Globus pallidus (tissue), 1 donor: Measurements from ENCODE around the gene SPTBN4.

Source experiments
- DNase-seq: peaks from one replicate; pipeline ENCODE4 v3.0.0-alpha.2; 2015; ENCODE audit warnings: low spot score

The SPTBN4 gene

DNA sequence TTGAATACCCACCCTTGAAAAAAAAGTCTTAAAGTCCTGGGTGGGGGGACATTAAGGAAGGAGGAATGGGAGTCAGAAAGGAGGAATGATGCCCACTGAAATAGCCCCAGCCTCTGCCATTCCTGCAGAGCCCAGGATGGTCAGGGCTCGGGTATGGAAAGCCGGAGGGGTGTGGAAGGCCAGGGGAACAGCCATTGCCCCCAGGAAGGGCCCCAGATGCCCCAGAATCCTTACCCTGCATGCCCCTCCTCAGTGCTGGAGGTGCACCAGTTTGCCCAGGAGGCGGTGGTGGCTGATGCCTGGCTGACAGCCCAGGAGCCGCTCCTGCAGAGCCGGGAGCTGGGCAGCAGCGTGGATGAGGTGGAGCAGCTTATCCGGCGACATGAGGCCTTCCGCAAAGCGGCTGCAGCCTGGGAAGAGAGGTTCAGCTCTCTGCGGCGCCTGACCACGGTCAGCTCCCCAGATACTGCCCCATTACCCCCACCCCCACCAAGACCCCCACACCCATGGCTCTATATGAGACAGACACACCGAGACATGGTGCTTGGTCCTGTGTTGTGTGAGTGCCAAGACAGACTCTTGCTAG lies 99.2 kb downstream of the SPTBN4 start:
- no peak for DNase-seq

DNA sequence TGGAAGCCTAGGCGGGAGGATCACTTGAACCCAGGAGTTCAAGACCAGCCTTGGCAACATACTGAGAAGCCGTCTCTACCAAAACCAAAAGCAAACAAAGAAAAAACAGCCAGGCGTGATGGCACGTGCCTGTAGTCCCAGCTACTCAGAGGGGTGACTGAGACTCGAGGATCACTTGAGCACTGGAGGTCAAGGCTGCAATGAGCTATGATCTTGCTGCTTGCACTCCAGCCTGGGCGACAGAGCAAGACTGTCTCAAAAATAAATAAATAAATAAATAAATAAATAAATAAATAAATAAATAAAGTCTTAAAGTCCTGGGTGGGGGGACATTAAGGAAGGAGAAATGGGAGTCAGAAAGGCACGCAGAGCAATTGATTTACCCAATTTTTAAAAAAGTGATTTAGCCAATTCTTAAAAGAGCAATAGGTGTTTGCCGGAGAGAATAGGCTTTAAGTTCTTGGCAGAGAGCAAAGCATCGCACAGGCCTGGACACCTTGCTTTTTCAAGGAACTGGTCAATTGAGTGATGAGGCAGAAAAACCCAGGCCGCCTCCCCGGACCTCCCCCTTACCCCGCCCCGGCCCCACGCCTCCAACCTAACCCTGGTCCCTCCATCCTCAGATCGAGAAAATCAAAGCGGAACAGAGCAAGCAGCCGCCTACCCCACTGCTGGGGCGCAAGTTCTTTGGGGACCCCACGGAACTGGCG lies 100.4 kb downstream of the SPTBN4 start:
- DNase-seq, result no peak

GRCh38 chr19:40567750-40568494 lies 101.1 kb downstream of the SPTBN4 start:
- DNase-seq, result no peak

- peak; percentile 99 for DNase-seq
Observed at GRCh38 chr19:40570313-40571004, 103.7 kb downstream of the SPTBN4 start.

DNA sequence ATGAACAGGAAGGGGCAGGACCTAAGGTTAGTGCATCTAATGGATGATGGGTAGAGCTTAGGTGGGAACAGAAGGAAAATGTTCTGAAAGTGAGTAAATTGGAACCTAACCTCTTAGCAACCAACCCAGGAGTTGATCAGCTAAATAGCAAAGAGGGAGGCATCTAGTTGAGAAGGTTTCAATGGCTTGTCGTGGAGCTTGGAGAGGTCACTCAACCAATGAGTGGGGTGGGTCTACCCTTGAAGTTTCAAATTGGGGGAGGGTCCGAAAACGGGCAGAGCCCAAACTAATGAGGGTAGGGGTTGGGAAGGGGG lies 104.2 kb downstream of the SPTBN4 start:
- DNase-seq, result no peak

DNA sequence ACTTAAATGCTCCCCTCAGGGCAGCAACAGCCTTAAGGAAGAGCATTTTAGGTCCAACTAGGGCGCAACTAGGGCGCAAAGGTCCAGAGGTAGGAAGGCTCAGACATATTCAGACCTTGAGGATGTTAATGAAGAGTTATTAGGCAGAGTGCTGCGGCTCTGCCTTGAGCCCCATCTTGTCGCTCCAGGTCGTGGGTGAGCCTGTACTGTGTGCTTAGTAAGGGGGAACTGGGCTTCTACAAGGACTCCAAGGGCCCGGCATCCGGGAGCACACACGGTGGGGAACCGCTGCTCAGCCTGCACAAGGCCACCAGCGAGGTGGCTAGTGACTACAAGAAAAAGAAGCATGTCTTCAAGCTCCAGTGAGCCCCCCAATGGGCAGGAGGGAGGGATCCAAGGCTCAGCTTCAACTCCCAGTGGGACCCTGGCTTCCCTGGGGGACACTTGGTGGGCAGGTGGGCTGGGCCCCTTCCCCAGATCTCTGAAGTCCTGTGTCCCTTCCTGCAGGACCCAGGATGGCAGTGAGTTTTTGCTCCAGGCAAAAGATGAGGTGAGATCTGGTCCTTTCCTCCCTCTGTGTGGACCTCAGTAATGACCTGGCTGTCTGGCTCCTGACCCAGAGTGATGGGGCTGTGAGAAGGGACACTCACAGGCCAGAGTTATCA lies 105.2 kb downstream of the SPTBN4 start:
- DNase-seq, result no peak

GRCh38 chr19:40575326-40575725 lies 108.5 kb downstream of the SPTBN4 start:
- DNase-seq, result no peak

- DNase-seq, result no peak
Observed at GRCh38 chr19:40576151-40576584, 109.4 kb downstream of the SPTBN4 start.

DNA sequence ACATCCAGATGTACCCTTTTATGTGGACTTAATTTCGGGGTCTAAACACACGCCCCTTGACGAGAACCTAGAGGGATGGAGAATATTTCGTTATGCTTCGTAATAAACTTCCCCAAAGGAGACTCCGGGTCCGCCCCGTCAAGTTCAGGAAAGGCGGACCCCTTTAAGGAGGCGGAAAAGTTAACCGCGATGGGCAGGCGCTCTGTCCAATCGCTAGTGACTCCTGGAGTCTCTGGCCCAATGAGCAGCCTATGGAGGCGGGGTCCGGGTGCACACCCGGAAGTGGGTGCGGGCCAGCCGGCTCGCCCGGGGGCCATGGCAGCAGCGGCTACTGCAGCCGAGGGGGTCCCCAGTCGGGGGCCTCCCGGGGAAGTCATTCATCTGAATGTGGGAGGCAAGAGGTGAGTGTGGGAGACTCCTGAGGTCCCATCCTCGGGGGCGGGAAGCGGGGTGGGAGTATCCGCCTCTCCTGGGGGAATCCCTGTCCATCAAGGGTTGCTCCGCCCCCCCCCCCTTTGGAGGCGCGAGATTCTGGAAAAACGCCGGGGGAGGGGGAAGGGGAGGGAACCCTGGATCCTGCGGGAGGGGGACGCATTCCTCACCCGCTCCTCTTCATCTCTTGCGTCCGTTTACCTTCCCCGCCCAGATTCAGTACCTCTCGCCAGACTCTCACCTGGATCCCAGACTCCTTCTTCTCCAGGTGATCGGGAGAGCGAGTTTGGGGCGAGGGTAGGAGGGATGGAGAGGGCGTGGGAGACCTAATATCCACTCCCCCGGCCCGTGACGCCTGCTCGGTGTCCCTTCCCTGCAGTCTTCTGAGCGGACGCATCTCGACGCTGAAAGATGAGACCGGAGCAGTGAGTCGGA lies 110.0 kb downstream of the SPTBN4 start, which contains the start of gene SHKBP1:
Gene SHKBP1, plus strand, starts transcription at position 289 of the 867 bp plus-strand sequence. Its CDS starts 27 bp downstream, at position 316.
- peak; percentile 92 for DNase-seq

GRCh38 chr19:40578442-40578908 lies 111.7 kb downstream of the SPTBN4 start:
- no peak for DNase-seq

- no peak for DNase-seq
Observed at GRCh38 chr19:40580619-40581018, 113.8 kb downstream of the SPTBN4 start.

DNA sequence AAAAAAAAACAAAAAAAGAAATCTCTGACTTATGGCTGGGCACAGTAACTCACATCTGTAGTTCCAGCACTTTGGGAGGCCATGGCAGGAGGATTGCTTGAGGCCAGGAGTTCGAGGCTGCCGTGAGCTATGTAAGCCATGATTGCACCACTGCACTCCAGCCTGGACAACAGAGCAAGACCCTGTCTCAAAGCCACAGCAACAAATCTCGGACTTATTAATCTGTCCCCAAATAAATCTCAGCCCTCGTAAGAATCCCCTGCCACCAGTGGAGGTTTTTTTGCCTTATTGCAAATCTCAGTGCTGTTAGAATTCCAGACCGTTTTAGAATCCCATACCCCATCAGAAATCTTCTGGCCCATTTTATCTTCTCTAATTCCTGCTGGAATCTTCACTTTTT lies 114.7 kb downstream of the SPTBN4 start:
- DNase-seq, result no peak

DNA sequence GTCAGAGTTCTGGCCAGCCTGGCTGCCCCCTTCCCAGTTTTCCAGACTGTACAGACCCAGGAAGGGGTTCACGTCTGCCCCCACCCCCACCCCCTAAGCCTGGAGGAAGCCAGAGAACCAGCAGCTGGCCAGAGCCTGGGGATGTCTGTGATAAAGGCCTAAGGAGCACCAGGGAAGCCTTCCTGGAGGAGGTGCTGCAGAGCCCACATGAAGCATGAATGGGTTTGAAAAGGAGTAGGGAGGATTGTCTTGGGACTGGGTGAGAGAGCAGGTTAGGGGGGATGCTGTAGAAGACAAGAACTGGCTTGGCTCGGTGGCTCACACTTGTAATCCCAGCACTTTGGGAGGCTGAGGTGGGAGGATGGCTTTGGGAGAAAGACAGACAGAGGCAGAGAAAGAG lies 115.7 kb downstream of the SPTBN4 start:
- no peak for DNase-seq

DNA sequence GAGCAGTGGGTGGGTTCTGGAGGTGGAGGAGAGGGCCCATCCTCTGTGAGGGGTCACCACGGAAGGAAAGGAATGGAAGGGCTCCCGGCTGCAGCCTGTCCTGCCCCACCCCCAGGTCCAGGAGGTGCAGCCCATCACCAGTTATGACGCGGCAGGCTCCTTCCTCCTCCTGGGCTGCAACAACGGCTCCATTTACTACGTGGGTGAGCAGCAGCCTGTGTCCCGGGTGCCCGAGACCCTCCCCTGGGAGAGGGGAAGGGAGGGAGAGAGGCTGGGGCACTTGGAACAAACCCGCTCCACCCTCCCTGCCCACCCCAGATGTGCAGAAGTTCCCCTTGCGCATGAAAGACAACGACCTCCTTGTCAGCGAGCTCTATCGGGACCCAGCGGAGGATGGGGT lies 116.5 kb downstream of the SPTBN4 start:
- no peak for DNase-seq

DNA sequence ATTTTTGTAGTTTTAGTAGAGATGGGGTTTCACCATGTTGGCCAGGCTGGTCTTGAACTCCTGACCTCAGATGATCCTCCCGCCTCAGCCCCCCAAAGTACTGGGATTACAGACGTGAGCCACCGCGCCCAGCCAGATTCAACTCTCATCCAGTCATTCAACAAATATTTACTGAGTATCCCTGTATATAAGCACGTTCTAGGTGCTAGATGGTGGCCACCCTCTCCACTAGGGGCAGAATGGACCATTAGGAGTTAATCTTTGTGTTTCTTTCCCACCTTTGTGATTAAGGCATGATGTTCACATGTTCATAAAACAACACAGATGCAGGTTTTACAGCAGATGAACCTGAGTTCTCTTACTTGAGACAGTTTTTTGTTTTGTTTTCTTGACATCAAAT lies 117.2 kb downstream of the SPTBN4 start:
- no peak for DNase-seq

DNA sequence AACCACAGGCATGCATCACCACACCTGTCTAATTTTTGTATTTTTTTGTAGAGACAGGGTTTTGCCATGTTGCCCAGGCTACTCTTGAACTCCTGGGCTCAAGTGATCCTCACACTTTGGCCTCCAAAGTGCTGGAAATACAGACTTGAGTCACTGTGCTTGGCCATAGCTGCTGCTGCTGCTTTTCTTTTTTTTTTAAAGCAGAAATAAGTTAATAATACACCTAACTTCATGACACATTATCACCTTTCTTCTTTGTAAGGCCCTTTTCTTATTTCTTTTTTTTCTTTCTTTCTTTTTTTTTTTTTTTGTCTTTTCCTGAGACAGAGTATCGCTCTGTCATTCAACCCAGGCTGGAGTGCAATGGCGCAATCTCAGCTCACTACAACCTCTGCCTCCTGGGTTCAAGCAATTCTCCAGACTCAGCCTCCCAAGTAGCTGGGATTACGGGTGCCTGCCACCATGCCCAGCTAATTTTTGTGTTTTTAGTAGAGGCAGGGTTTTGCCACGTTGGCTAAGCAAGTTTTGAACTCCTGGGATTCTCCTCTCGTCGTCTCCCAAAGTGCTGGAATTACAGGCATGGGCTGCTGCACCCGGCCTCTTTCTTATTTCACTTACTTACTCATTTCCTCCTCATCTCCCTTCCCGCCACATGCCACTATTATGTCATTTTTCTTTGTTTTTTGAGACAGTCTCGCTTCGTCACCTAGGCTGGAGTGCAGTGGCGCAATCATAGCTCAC lies 118.6 kb downstream of the SPTBN4 start:
- DNase-seq, result no peak

GRCh38 chr19:40585982-40586422 lies 119.2 kb downstream of the SPTBN4 start:
- no peak for DNase-seq

GRCh38 chr19:40586611-40587010 lies 119.8 kb downstream of the SPTBN4 start:
- DNase-seq, result no peak

- no peak for DNase-seq
Observed at GRCh38 chr19:40588110-40588854, 121.5 kb downstream of the SPTBN4 start.
